MV-4-11 (cell line): ENCODE measurements around the gene QRICH1.
A peak's percentile ranks its signal among the peaks of the same experiment; 100 is the strongest.
"Not testable (repeated sequence)": the region's sequence is repeated elsewhere in the genome, so short reads cannot be mapped to it uniquely, and the experiment has no call there.

Source experiments
- DNase-seq: peaks from one replicate; lab custom pipeline; 2025; lab: John Stamatoyannopoulos, UW

The QRICH1 gene

DNA sequence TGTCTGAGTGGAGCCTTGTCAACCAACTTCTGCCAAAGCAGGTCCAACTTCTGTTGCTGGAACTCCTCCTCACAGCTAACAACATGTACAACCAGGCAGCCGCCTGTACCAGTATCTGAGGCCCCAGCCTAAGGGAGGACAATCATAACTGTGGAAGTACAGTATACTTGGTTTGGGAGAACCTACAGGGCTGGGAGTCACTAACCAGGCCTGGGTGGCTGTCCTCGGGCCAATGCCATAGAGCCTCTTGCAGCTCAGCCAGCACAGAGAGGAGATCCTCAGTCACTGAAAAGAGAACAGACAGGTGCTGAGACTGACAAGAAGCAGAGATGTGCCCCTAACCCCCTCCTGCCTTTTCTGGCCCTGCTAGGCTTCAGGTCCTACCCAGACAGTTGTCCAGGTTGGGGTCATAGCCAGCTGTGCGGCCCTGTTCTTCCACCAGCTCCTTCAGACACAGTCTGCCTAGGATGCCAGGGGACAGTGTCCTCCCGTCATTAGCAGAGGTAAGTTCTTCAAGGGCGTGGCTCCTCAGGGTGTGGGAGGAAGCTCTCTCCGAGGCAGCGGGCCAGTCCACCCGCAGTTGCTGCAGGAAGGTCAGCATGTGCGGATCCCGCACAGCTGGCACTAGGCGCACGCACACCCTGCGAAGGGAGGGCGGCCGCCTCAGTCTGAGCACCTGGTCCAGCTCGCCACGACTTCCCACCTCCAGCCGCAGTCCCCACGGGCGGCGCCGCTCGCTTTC, 76.5 kb downstream of the QRICH1 start:
- peak; percentile 55 for DNase-seq

DNA sequence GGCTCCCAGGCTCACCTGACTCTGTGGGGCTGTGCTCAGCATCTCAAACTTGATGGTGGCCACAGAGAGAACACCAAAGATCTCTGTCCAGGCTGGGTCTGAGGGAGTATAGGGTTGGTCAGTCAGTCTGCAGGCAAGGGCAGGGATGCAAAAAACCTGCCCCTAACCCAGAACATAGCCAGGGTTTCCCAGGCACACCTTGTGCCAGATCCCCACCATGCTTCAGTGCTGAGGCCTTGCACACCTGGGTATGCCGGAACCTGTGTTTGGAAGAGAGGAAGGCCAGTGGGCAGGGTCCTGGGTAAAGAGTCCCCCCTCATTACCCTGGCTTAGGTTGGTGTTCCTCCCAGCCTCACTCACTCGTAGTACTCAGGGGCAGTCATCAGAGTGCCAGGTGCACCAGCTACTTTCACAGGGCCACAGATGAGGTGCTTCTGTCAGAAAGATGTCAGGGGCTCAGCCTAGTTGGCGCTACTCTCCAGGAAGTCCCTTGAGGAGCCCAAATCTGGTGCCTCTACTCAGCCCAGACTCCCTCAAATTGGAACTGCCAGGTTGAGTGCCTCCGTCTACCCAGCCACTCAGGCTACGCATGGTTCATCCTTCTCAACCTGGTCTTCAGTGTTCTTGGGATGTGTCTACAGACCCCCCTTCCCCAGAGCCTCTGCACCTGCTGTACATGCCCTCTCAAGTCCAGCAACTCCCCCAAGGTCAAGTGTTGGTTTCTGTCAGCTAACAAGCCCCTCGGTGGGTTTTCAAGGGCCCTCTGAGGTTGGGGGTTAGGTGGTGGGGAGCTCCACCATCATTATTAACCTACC, 77.2 kb downstream of the QRICH1 start:
- DNase-seq = no peak

DNA sequence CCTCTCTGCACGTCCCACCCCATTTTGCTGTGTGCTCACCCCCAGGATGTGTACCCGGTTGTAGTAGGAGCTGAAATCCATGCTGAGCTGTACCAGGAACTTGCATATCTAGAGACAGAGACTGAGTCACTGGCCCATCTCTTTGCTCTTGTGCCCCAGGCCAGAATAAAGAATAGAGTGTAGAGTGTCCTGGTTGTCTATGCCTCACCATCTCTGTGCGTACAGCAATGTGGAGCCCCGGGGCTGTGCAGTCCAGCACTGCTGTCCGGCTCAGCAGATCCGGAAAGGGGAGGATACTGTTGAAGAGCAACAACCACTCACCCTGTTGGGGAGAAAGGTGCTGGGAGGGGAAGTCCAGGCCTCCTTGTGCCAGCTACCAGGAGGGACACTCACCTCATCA, 78.1 kb downstream of the QRICH1 start:
- DNase-seq = no peak

DNA sequence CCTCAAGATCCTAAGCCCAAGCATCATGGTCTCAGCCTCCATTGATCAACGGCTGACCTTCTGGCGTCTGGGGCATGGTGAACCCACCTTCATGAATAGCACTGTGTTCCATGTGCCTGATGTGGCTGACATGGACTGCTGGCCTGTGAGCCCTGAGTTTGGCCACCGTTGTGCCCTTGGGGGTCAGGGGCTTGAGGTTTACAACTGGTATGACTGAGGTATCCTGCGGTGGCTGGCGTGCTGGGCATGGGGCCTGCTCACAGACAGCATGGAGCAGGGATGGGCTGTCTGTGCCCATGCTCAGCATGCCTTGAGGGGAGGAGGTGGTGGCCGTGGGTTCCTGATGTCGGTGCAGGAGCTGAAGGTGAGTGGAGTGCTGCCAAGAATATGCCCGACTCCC, 78.8 kb downstream of the QRICH1 start:
- no peak for DNase-seq

DNA sequence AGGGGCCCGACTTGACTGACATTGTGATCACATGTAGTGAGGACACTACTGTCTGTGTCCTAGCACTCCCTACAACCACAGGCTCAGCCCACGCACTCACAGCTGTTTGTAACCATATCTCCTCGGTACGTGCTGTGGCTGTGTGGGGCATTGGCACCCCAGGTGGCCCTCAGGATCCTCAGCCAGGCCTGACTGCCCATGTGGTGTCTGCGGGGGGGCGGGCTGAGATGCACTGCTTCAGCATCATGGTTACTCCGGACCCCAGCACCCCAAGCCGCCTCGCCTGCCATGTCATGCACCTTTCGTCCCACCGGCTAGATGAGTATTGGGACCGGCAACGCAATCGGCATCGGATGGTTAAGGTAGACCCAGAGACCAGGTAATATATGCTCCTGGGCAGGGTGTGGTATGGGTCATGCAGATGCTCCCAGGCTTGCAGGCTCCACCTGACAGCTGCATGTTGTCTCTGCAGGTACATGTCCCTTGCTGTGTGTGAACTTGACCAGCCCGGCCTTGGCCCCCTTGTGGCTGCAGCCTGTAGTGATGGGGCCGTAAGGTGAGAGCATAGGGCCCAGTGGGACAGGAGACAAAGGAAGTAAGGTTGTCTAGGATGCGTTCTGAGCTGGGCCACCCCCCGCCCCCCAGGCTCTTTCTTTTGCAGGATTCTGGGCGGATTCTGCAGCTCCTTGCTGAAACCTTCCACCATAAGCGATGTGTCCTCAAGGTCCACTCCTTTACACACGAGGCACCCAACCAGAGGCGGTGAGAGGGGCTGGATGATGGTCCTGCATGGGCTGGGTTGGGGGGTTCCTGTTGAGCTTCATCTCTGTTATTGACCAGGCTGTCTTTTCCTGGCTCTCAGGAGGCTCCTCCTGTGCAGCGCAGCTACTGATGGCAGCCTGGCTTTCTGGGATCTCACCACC, 79.9 kb downstream of the QRICH1 start:
- peak; percentile 24 for DNase-seq

DNA sequence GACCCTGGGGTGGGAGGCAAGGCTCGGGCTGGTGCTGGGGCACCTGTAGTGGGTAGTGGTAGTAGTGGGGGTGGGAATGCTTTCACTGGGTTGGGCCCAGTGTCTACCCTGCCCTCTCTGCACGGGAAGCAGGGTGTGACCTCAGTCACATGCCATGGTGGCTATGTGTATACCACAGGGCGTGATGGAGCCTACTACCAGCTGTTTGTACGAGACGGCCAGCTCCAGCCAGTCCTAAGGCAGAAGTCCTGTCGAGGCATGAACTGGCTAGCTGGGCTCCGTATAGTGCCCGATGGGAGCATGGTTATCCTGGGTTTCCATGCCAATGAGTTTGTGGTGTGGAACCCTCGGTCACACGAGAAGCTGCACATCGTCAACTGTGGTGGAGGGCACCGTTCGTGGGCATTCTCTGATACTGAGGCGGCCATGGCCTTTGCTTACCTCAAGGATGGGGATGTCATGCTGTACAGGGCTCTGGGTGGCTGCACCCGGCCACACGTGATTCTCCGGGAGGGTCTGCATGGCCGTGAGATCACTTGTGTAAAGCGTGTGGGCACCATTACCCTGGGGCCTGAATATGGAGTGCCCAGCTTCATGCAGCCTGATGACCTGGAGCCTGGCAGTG, 80.6 kb downstream of the QRICH1 start:
- no peak for DNase-seq

DNA sequence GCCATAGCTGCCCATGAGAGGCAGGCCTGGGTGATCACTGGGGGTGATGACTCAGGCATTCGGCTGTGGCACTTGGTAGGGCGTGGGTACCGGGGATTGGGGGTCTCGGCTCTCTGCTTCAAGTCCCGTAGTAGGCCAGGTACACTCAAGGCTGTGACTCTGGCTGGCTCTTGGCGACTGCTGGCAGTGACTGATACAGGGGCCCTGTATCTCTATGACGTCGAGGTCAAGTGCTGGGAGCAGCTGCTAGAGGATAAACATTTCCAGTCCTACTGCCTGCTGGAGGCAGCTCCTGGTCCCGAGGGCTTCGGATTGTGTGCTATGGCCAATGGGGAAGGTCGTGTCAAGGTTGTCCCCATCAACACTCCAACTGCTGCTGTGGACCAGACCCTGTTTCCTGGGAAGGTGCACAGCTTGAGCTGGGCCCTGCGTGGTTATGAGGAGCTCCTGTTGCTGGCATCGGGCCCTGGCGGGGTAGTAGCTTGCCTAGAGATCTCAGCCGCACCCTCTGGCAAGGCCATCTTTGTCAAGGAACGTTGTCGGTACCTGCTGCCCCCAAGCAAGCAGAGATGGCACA, 81.3 kb downstream of the QRICH1 start:
- no peak for DNase-seq

DNA sequence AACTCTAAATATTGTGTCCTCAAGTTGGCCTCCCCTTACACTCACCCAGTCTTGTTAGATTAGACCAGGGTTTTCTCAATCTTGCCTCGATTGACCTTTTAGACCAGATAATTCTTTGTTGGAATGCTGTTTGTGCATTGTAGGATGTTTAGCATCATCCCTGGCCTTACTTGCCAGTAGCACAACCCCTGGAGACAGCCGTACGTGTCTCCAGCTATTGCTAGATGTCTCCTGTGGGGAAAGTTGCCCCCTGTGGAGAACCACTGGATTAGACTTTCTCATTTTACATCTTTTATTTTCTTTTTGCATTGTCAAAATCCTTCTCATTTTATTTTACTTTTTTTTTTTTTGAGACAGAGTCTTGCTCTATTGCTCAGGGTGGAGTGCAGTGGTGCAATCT, 84.5 kb downstream of the QRICH1 start:
- no peak for DNase-seq

DNA sequence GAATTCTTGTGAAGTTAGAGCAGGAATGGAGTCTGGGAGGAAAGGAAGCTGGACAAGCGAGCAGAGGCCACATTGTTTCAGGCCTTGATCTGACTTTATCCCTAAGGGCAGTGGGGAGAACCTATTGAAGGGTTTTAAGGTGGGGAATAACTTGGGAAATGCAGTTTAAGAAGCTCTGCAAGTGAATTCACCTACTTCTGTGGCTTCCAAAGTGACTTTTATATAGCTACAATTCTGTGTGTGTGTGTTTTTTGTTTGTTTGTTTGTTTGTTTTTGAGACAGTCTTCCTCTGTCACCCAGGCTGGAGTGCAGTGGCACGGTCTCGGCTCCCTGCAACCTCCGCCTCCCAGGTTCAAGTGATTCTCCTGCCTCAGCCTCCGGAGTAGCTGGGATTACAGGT, 85.2 kb downstream of the QRICH1 start:
- not testable (repeated sequence) for DNase-seq

DNA sequence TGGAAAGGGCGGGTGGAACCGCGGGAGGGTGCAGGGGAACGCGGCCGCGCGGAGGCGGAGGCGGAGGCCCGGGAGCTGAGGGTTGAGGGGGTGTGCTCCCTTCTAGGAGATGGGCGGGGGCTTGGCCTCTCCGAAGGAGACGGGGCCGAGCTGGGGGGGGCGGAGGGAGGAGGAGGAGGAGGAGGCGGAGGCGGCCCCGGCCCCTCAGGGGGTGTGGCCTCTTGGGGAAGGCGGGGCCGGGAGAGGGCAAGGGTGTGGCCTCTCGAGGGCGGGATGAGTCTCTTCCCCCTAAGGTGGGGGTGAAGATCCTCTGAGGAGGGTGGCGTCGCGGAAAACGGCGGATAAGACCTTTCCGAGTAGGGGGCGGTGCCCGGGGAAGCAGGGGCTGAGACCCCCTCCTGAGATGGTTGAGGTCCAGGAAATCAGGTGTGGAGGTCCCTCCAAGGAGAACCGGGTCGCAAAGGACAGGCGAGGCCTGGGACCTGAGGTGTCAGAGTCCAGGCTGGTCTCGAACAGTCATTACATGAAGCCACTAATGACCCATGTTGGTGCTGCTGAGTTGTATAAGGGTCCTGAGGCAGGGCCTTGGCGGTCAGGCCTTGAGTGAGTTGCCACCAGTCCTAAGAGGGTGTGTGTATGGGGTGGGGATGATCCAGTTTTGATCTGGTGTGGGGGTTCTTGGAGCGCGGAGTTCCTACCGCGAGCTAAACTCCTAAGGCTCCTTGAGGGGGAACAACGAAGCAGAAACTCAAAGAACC, 85.9 kb downstream of the QRICH1 start:
- DNase-seq = peak; percentile 84

DNA sequence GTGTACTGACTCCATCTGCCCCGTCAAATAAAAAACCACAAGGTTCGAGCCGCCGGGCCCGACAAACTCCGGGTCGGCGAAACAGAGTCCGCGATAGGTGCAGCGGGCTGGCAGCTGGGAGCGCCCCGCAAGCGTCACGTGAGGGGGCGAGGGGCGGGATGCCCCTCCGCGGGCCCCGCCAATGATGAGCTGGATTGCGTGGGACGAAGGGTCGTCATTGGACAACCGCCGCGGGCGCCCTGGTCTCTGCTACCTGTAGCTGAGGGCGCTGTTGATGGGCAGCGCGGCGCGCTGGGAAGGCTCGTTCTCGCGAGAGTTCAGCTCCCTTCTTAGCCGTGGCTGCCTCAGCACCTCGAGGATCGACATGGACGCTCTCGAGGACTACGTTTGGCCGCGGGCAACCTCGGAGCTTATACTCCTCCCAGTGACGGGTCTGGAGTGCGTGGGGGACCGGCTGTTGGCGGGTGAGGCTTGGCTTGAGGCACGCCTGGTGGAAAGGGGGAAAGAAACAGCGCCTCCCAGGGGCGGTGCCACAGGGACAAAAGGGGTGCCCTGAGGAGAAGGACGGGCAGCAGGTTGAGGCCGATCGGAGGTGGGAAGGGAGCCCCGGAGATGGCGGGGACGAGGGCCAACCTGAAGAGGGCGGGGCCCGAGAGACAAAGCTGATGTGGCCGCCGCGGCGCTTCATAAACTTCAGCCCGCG, 86.7 kb downstream of the QRICH1 start, which contains the start of gene WDR6:
Gene WDR6, plus strand, starts transcription at position 324 of the 703 bp plus-strand sequence. Its CDS starts 41 bp downstream, at position 365.
- DNase-seq = peak; percentile 97

DNA sequence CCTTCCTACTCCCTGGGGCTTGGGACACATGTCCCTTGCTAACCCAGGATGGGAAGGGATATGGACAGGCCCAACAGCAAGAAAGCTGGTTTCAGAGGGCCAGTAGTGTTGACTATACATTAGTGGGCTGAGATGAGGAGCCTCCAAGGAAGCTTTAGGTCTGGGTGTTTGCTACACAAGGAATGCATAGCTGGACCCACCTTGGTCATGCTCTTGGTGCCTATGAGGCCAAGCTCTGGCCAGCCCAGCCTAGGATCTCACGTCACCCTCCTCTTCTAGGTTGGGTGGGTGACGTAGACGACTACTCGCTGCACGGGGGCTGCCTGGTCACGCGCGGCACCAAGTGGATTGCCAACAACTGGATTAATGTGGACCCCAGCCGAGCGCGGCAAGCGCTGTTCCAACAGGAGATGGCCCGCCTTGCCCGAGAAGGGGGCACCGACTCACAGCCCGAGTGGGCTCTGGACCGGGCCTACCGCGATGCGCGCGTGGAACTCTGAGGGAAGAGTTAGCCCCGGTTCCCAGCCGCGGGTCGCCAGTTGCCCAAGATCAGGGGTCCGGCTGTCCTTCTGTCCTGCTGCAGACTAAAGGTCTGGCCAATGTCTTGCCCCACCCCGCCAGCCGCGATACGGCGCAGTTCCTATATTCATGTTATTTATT, 87.3 kb downstream of the QRICH1 start:
- DNase-seq = no peak

DNA sequence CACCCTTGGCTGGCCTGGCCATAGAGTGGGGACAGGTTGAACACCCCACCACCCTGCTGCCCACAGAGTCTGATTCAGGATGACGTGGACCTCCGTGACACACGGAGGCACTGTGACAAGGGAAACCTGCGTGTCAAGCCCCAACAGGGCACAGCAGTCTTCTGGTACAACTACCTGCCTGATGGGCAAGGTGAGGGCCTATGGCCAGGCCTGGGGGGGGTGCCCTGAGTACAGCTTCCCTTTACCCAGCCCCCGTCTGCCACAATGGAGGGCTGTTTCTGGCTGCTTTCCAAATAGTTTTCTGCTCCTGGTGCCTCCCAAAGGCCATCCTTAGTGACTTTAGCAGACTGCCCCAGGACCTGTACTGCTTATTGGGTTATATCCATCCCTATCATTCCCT, 87.9 kb downstream of the QRICH1 start:
- no peak for DNase-seq

DNA sequence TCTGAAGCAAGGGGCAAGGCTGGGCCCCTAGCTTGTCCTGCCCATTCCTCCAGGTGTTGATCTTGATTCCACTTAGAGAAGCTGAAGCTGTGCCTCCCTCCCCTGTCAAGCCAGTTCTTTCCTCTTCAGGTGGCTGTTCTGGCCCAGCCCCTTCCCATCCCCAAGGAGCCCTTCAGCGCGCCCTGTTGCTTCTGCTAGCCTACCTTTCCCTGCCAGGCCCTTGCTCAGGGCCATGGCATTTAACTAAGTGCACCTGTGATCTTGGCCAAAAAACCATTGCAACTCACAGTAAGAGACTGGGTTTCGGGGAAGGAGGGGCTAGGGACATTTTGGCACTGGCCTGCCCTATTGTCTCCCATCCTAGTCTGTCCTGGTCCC, 88.6 kb downstream of the QRICH1 start:
- no peak for DNase-seq

DNA sequence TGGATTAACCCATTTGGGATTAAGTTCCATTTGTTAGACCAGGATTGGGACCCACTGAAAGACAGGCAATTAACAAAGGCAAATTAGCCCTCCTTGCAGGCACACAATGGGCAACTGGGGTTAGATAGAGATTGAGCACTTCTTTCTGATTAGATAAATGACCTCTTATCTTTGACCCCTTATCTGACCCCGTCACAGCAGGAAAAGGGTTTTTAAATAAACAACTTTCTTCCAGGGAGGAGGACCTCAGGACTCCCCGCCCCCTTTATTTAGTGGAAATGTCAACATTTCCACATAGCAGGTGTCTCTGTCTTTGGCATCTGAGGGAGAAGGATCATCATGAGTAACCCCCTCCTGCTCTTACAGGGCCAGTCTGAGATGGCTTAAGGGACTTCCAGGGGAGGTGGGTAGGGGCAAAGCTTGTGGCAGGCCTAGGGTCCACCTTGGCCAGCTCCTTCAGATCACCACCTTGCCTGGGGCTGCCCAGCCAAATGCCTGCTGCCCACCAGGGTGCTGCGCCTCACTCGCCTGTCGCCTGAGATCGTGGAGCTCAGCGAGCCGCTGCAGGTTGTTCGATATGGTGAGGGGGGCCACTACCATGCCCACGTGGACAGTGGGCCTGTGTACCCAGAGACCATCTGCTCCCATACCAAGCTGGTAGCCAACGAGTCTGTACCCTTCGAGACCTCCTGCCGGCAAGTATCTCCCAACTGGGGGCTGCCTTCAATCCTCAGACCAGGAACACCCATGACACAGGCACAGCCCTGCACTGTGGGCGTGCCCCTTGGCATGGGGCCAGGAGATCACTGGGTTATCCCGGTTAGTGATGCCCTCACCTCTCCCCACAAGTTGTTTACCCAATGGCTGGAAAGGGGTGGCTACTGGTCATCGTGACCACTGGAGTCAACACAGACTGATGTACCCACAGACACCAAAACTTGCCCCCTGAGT, 89.2 kb downstream of the QRICH1 start:
- no peak for DNase-seq

DNA sequence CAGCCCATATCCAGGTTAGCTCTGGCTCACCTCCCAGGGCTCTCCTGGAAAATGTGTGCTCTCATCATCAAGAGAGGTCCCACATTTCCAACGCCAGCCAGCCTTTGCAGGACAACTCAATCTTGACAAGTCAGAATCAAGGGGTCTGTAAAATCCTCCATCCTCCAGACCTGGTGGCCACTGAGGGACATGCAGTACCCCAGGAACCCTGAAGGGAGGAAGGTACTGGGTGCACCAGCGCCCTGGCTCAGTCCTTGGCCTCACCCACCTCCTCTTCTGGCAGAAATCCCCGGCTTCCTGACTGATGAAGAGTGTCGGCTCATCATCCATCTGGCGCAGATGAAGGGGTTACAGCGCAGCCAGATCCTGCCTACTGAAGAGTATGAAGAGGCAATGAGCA, 92.7 kb downstream of the QRICH1 start:
- no peak for DNase-seq

DNA sequence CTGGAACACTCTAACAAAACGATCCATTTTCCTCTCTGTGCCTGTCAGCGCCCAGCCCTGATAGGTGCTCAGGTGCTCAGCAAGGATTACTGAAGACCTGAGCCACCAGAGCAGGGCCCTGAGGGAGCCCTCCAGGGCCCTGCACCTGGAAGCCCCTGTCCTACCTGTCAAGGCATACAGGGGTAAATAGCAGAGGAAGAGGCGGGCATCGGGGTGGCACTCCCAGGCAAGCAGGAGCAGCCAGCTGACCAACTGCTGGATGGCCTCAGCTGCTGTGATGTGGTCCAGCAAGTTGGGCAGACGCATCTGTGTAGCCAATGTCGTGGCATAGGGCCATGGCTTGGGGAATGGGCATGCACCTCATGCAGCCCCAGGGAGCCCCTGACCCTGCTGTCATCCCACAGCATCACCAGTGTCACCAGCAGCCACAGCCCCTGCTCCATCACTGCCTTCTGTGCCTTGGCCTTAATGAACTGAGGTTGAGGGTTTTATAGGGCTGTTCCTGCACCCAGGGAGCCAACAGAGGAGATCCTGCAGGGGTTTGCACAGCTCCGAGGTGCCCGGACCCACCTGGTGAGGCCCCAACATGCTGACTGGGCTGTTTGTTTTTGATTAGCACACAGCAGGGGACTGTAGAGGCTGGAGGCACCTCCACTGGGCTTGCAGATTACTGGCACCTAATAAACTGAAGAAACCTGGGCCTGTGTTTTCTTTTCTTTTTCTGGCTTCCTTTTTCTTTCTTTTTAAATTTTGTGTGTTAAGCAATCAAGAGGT, 94.6 kb downstream of the QRICH1 start:
- DNase-seq = no peak
